Left lobe of liver (tissue), 2 donors: Measurements from ENCODE around the gene BTNL3. TPM values are rescaled to one million over a fixed set of nuclear protein-coding genes. Genes with fewer than 3 reads are reported as not detected.
"Not testable (repeated sequence)": the region's sequence is repeated elsewhere in the genome, so short reads cannot be mapped to it uniquely, and the experiment has no call there.

Experiments
- ATAC-seq: fragments of 200-7000 bp; cut with Tn5 transposase; one replicate; pipeline ENCODE4 v1.9.1; 2020; ENCODE audit warnings: mild to moderate bottlenecking, moderate library complexity
- DNase-seq: peaks from one replicate; pipeline ENCODE4 v3.0.0-alpha.2; 2020; ENCODE audit warnings: low spot score
- total RNA-seq: library from RNA; stranded (reverse); gene quantifications from one replicate; pipeline ENCODE4 v1.2.1, GENCODE V29; 2021
- donor health status: DM: no; HTN: no; CAD: no; lungs with moderate emphysema.
- donor health status: DM: no; HTN: yes; CAD: no.

The BTNL3 gene
- not detected for total RNA-seq

- DNase-seq, result no peak
- no peak for ATAC-seq
These were observed at the start of gene BTNL3 for GRCh38 chr5:180988592-180988991. TSS of gene BTNL3 (plus strand) at chr5:180988846. CDS start at chr5:180989029, 183 bp downstream.

GRCh38 chr5:180950291-180950949 is 38.2 kb upstream of the BTNL3 start:
- no peak for DNase-seq
- ATAC-seq, result no peak

GRCh38 chr5:180959661-180960060 is 29.0 kb upstream of the BTNL3 start:
- DNase-seq, result no peak
- no peak for ATAC-seq

DNA sequence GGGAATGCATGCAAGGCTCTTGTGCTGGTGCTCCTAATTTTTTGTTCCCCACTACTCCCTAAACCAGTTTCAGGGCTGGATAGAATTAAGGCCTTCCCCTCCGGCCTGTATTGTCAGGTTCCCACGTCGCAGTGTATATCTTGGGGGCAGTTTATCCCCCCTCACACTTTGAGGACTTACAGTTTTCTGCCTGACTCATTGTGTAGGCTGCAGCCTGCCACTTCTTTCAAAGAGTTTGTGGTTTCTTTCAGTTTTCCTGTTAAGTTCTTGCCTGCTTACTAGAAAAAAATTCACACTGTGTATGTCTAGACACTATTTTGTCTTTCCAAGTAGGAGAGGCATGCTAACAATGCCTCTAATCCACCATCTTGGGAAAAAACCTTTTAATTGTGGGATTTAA is 28.4 kb upstream of the BTNL3 start:
- DNase-seq (no peak), ATAC-seq (no peak)

DNA sequence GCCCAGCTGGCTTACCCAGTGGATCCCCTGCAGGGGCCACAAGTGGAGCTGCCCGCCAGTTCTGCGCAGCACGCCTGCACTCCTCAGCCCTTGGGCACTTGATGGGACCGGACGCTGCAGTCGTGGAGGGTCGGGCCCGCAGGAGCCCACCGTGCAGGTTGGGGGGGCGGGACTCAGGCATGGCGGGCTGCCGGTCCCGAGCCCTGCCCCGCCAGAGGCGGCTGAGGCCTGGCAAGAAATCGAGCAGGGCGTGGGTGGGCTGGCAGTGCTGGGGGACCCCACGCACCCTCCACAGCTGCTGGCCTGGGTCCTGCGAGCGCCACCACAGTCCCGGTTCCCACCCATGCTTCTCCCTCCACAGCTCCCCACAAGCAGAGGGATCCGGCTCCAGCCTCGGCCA is 19.2 kb upstream of the BTNL3 start:
- no peak for ATAC-seq

DNA sequence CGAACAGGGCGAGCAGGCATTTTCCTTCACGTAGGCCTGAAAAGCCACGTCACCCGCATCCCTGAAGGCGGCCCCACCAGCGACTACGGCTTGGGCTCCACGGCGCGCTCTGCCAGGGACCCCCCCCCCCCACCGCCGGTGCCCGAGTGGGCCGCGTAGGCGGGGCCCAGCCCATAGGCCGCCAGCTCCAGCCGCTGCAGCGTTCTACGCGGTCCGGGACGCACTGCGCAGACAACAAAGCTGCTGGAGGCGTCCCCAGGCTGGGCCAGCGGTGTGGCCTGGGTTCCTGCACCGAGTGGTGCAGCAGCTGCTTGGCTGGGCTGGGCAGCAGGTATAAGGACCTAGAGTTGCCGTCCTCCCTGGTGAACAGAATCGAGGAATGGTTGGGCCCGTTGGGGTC is 18.3 kb upstream of the BTNL3 start:
- no peak for ATAC-seq

More for the DNA sequence above, 19.2 kb upstream of the BTNL3 start:
- no peak for DNase-seq

GRCh38 chr5:180970875-180971274 is 17.8 kb upstream of the BTNL3 start:
- ATAC-seq, result no peak
- no peak for DNase-seq

More for the DNA sequence above, 18.3 kb upstream of the BTNL3 start:
- DNase-seq, result no peak

DNA sequence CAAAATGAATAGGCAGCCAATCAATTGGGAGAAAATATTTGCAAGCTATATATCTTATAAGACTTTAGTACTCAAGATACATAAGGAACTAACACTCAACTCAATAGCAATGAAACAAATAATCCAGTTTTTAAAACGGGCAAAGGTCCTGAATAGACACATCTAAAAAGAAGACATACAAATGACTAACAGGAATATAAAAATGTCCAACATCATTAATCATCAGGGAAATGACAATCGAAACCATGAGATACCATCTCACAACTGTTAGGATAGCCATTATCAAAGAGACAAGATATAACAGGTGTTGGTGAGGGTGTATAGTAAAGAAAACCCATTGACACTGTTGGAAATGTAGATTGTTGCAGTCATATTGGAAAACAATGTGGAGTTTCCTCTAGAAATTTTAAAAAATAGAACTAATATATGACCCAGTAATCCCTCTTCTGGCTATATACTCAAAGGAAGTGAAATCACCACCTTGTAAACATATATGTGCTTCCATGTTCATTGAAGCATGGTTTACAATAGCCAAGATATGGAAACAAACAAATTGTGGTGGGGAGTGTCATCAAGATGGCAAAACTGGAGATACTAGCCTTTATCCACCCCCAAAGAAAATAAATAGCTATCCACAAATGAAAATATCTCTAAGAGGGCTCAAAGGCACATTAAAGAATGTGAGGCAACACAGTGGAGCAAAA is 13.9 kb upstream of the BTNL3 start:
- no peak for DNase-seq
- ATAC-seq, result no peak

- DNase-seq, result no peak
- ATAC-seq, result no peak
These were observed 13.3 kb upstream of the BTNL3 start for GRCh38 chr5:180975338-180975737.

DNA sequence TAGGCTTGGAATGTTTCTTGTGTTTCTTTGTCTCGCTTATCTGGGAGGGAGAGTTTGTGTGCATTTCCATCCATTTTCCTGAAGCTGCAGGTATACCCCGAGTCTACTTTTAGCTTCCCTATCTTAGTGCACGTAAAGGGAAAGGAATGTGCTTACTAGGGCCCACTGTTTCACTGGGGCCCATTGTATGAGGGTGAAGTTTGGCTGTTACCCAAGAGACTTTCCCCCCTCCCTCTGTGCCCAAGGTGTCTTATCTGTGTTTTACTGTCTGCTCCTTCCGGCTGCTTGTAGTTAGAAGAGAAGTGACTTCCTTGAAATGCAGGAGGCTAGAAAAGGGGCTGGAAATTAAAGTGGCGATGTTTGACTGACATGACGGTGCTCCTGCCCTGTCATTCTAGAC is 12.1 kb upstream of the BTNL3 start:
- ATAC-seq (no peak), DNase-seq (no peak)

GRCh38 chr5:180977852-180978251 is 10.8 kb upstream of the BTNL3 start:
- ATAC-seq (no peak), DNase-seq (no peak)

DNA sequence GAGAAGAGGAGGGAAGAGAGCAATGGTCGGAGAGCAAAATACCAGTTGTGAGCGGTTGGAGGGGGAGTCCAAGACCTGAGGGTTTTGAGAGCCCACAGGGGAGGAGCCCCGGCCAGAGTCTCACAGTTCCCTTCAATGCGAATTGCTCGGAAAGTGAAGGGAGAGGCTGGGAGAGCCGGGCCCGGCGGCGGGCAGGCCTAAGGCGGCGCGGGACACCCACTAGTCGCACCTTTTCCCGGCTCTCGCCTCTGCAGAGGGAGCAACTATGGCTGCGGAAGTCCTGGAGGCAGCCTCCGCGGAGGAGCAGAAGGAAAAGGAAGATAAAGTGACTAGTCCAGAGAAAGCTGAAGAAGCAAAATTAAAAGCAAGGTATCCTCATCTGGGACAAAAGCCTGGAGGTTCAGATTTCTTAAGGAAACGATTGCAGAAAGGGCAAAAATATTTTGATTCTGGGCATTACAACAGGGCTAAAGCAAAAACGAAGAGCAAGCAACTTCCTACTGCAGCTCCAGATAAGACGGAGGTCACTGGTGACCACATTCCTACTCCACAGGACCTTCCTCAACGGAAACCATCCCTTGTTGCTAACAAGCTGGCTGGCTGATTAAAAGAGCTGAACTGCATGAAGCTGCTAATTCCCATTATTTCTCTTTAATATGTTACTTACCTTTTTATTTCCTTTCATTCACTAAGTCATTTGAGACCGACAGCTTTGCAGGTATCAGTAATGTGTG is 6.5 kb upstream of the BTNL3 start:
- ATAC-seq (peak; percentile 30), DNase-seq (no peak)

DNA sequence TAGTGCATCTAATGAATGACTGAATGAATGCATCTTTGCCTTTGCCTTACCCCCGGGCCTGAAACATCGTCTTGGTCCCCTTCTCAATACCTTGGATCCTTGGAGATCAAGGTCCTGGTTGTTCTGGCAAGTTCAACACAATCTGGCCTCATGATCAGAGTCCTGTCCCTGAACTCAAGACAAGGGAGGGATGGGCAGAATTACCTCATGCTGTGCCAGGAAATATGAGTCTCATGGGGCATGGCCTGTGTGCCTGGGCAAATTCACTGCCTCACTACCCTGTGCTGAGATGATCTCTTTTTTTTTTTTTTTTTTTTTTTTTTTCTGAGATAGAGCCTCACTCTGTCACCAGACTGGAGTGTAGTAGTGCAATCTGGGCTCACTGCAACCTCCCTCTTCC is 630 bp upstream of the BTNL3 start:
- DNase-seq (no peak), ATAC-seq (no peak)

DNA sequence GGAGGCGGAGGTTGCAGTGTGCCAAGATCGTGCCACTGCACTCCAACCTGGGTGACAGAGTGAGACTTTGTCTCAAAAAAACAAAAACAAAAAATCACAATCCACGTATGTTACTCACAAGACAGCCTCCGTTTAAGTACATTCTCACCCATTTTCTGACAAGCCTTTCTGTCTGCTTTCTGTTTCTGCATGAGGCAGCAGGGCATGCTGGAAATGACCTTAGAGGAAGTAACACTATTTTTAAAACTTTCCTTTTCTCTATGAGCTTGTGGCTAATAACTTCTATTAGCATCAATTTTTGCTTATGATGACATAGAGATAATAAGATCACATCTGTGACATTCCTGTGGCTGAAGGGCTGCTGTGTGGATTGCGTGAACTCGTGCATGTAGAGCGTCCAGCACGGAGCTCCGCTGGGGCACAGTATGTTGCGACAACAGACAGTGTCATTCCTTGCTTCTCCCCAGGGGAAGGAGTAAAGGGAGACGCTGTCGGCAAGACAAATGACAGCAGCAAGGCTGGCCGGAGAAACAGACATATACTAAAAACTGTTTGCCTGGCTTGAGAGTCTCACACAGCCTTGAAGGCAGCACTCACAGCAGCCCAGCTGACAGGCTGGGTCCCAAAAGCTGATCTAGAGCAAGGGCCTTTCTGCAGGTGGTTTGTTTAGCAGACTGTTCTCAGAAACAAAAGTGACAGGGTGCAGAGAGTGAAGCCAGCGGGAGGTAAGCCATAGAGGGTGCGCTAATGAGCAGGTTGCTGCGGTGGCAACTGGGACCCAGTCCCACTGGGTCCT is 1.6 kb downstream of the BTNL3 start:
- DNase-seq, result no peak
- no peak for ATAC-seq

- no peak for DNase-seq
- ATAC-seq, result no peak
These were observed 2.2 kb downstream of the BTNL3 start for GRCh38 chr5:180990882-180991242.

- no peak for DNase-seq
- ATAC-seq, result no peak
These were observed 13.3 kb downstream of the BTNL3 start for GRCh38 chr5:181001947-181002346.

GRCh38 chr5:181005791-181006190 is 17.1 kb downstream of the BTNL3 start:
- no peak for DNase-seq
- ATAC-seq, result no peak

DNA sequence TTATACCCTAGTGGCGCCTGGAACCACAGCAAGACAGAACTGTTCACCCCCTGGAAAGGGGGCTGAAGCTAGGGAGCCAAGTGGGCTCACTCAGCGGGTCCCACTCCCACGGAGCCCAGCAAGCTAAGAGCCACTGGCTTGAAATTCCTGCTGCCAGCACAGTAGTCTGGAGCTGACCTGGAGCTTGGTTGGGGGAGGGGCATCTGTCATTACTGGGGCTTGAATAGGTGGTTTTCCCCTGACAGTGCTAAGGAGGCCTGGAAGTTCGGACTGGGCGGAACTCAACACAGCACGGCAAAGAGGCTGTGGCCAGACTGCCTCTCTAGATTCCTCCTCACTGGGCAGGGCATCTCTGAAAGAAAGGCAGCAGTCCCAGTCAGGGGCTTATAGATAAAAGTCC is 19.5 kb downstream of the BTNL3 start:
- ATAC-seq (no peak), DNase-seq (no peak)

GRCh38 chr5:181010018-181010417 is 21.4 kb downstream of the BTNL3 start:
- not testable (repeated sequence) for ATAC-seq, DNase-seq

DNA sequence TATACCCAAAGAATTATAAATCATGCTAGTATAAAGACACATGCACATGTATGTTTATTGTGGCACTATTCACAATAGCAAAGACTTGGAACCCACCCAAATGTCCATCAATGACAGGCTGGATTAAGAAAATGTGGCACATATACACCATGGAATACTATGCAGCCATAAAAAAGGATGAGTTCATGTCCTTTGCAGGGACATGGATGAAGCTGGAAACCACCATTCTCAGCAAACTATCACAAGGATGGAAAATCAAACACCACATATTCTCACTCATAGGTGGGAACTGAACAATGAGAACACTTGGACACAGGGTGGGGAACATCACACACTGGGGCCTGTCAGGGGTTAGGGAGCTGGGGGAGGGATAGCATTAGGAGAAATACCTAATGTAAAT is 26.0 kb downstream of the BTNL3 start:
- not testable (repeated sequence) for DNase-seq, ATAC-seq

DNA sequence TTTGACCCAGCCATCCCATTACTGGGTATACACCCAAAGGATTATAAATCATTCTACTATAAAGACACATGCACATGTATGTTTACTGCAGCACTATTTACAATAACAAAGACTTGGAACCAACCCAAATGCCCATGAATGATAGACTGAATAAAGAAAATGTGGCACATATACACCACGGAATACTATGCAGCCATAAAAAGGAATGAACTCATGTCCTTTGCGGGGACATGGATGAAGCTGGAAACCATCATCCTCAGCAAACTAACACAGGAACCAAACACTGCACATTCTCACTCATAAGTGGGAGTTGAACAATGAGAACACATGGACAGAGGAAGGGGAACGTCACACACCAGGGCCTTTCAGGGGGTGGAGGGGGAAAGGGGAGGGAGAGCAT is 28.8 kb downstream of the BTNL3 start:
- ATAC-seq, DNase-seq: not testable (repeated sequence)
